IMR-90 (cell line): ENCODE data around the gene ZNF287. TPM values are rescaled to one million over a fixed set of nuclear protein-coding genes. Genes with fewer than 3 reads are reported as not detected.

Source experiments
- ATAC-seq: fragments of 200-7000 bp; cut with Tn5 transposase; 2 replicates; pipeline ENCODE4 v1.9.1; 2020; ENCODE audit warnings: low read depth, mild to moderate bottlenecking, moderate library complexity
- BruUV-seq: library from RNA; stranded (reverse); fragments of 400-500 nt; replicated peaks from 2 replicates; lab custom pipeline; 2021; lab: Mats Ljungman, UMichigan
- CTCF ChIA-PET: fragments of 300-600 bp; formaldehyde crosslinking; extraction: SDS; loops from one replicate; lab custom pipeline; 2021; ENCODE audit warnings: antibody characterized with exemption; lab: Yijun Ruan, JAX
- POLR2A ChIA-PET: fragments of 300-600 bp; sonication (Branson Sonifier 250); formaldehyde crosslinking; loops from one replicate; lab custom pipeline; 2022; ENCODE audit warnings: antibody characterized with exemption; ENCODE audit not compliant: unreplicated experiment; lab: Charles Lee
- DNase-seq: peaks from one replicate; pipeline ENCODE4 v3.0.0; 2013
- H2AFZ ChIP-seq: replicated peaks from 2 replicates; pipeline ENCODE3; 2013; ENCODE audit warnings: low read length, mild to moderate bottlenecking; ENCODE audit not compliant: poor library complexity
- H2AK5ac ChIP-seq: 2 replicates; pipeline ENCODE4 v1.6.1; 2013; ENCODE audit warnings: low read depth, low read length, inconsistent platforms
- H2AK9ac ChIP-seq: replicated peaks from 2 replicates; pipeline ENCODE3; 2013; ENCODE audit warnings: mild to moderate bottlenecking, low read depth, low read length, moderate library complexity; ENCODE audit not compliant: poor library complexity
- H2BK120ac ChIP-seq: 2 replicates; pipeline ENCODE4 v1.6.1; 2013; ENCODE audit warnings: low read depth, low read length, inconsistent platforms
- H2BK15ac ChIP-seq: 3 replicates; pipeline ENCODE4 v1.6.1; 2013; ENCODE audit warnings: low read depth, low read length, inconsistent platforms
- H2BK20ac ChIP-seq: 2 replicates; pipeline ENCODE4 v1.6.1; 2013; ENCODE audit warnings: low read depth, mild to moderate bottlenecking, inconsistent platforms, low read length, moderate library complexity
- H2BK5ac ChIP-seq: 2 replicates; pipeline ENCODE4 v1.6.1; 2013; ENCODE audit warnings: mild to moderate bottlenecking, low read depth, low read length, inconsistent platforms; ENCODE audit not compliant: poor library complexity, severe bottlenecking
- H3K14ac ChIP-seq: replicated peaks from 2 replicates; pipeline ENCODE4 v1.6.1; 2013; ENCODE audit warnings: low read depth, low read length, inconsistent platforms
- H3K18ac ChIP-seq: 2 replicates; pipeline ENCODE4 v1.6.1; 2013; ENCODE audit warnings: low read depth, low read length, control low read depth
- H3K23ac ChIP-seq: 2 replicates; pipeline ENCODE4 v1.6.1; 2013; ENCODE audit warnings: low read depth, low read length, inconsistent platforms
- H3K27ac ChIP-seq: 2 replicates; pipeline ENCODE4 v1.5.1; 2013; ENCODE audit warnings: mild to moderate bottlenecking, control low read depth, low read length; ENCODE audit not compliant: insufficient read depth
- H3K27me3 ChIP-seq: 2 replicates; pipeline ENCODE4 v1.6.1; 2013; ENCODE audit warnings: low read length; ENCODE audit not compliant: control insufficient read depth, insufficient read depth
- H3K36me3 ChIP-seq: 2 replicates; pipeline ENCODE4 v1.6.1; 2013; ENCODE audit warnings: low read length, mixed read lengths; ENCODE audit not compliant: control insufficient read depth, insufficient read depth
- H3K4ac ChIP-seq: 2 replicates; pipeline ENCODE4 v1.6.1; 2013; ENCODE audit warnings: low read depth, low read length, inconsistent platforms
- H3K4me1 ChIP-seq: 2 replicates; pipeline ENCODE4 v1.6.1; 2013; ENCODE audit warnings: low read length, mixed read lengths; ENCODE audit not compliant: control insufficient read depth, insufficient read depth
- H3K4me2 ChIP-seq: 2 replicates; pipeline ENCODE4 v1.6.1; 2013; ENCODE audit warnings: low read depth, mild to moderate bottlenecking, control low read depth, low read length, moderate library complexity
- H3K4me3 ChIP-seq: 2 replicates; pipeline ENCODE4 v1.5.1; 2013; ENCODE audit warnings: low read depth, mild to moderate bottlenecking, control low read depth, low read length, moderate library complexity; ENCODE audit not compliant: insufficient read depth
- H3K56ac ChIP-seq: 2 replicates; pipeline ENCODE4 v1.6.1; 2013; ENCODE audit warnings: low read length, inconsistent platforms; ENCODE audit not compliant: insufficient read depth; ENCODE audit errors: extremely low read depth
- H3K79me1 ChIP-seq, 2 experiments: 2 replicates each; pipeline ENCODE4 v1.6.1; 2013; ENCODE audit warnings: low read length in 2 of 2, inconsistent platforms in 1 of 2, low read depth in 1 of 2
- H3K9ac ChIP-seq: 2 replicates; pipeline ENCODE4 v1.6.1; 2013; ENCODE audit warnings: low read depth, low read length, control low read depth
- H3K9me1 ChIP-seq: 2 replicates; pipeline ENCODE4 v1.6.1; 2013; ENCODE audit warnings: low read length, inconsistent platforms; ENCODE audit not compliant: insufficient read depth
- H3K9me3 ChIP-seq: 2 replicates; pipeline ENCODE4 v1.6.1; 2013; ENCODE audit warnings: low read length; ENCODE audit not compliant: control insufficient read depth, insufficient read depth
- H4K20me1 ChIP-seq: 2 replicates; pipeline ENCODE4 v1.6.1; 2013; ENCODE audit warnings: low read length, inconsistent platforms; ENCODE audit not compliant: insufficient read depth
- H4K5ac ChIP-seq: 2 replicates; pipeline ENCODE4 v1.6.1; 2013; ENCODE audit warnings: mild to moderate bottlenecking, low read depth, low read length, control low read depth
- H4K8ac ChIP-seq, 2 experiments: 2 replicates each; pipeline ENCODE4 v1.6.1; 2013; ENCODE audit warnings: low read depth in 2 of 2, low read length in 2 of 2, control low read depth in 1 of 2, inconsistent platforms in 1 of 2
- H4K91ac ChIP-seq: 2 replicates; pipeline ENCODE4 v1.6.1; 2013; ENCODE audit warnings: low read depth, low read length, inconsistent platforms; ENCODE audit not compliant: insufficient read depth
- BHLHE40 ChIP-seq: fragments of 150-350 bp; IDR thresholded peaks from 2 replicates; pipeline ENCODE4 v1.6.1; 2016; ENCODE audit warnings: mild to moderate bottlenecking, low read depth, low read length
- MAZ ChIP-seq: IDR thresholded peaks from 2 replicates; pipeline ENCODE4 v1.6.1; 2012; ENCODE audit warnings: low read depth, mild to moderate bottlenecking, low read length, improper control_type of control experiment, moderate library complexity, borderline replicate concordance
- RAD21 ChIP-seq: IDR thresholded peaks from 2 replicates; pipeline ENCODE4 v1.6.1; 2012; ENCODE audit warnings: low read length, improper control_type of control experiment
- SMC3 ChIP-seq: fragments of 150-350 bp; IDR thresholded peaks from 2 replicates; pipeline ENCODE4 v1.6.1; 2016; ENCODE audit warnings: low read depth, mild to moderate bottlenecking, antibody characterized with exemption, low read length, moderate library complexity
- WGBS, 2 experiments: methylation state at CpG; one replicate each; pipeline versions ENCODE4 v1.1.5 to v1.1.7; 2013; ENCODE audit warnings: missing lambda C conversion rate in 2 of 2; ENCODE audit not compliant: insufficient read length in 1 of 2; ENCODE audit errors: extremely low coverage in 2 of 2; 5-methylcytosine and 5-hydroxymethylcytosine counted together
- dilution Hi-C: fragments of 300-500 bp; cut with HindIII; formaldehyde crosslinking; loops from one replicate; pipeline ENCODE4 v1.14.3; 2018; ENCODE audit warnings: low sequenced_read_pairs; ENCODE audit not compliant: unreplicated experiment
- in situ Hi-C: fragments of 300-500 bp; cut with MboI; formaldehyde crosslinking; loops from 3 replicates; pipeline ENCODE4 v1.14.3; 2019; ENCODE audit warnings: low sequenced_read_pairs, inconsistent platforms, mixed read lengths
- intact Hi-C: fragments of 100-400 bp; cut with micrococcal nuclease; formaldehyde crosslinking; loops from 2 replicates; pipeline ENCODE4 v1.10.0; 2022
- polyA plus RNA-seq, 3 experiments: library from polyadenylated mRNA; depleted of rRNA; stranded (reverse); fragments of >200 nt; gene quantifications; 2 replicates each; pipeline ENCODE4 v1.2.3, GENCODE V29; 2012; ENCODE audit warnings: low replicate concordance in 1 of 3
- total RNA-seq: library from RNA; depleted of rRNA; stranded (reverse); fragments of >200 nt; gene quantifications from 2 replicates; pipeline ENCODE4 v1.2.3, GENCODE V29; 2012
- TF ChIP-seq, protein P1 (sequence below): fragments of 150-350 bp; IDR thresholded peaks from 2 replicates; pipeline ENCODE4 v1.6.1; 2017; ENCODE audit warnings: mild to moderate bottlenecking, antibody characterized with exemption, low read length, low read depth

ZNF287 gene
- total and polyA plus RNA-seq, 2 of the 4 experiments (the other 2 are of a cell fraction) = 5.3 to 7.0 TPM

DNA sequence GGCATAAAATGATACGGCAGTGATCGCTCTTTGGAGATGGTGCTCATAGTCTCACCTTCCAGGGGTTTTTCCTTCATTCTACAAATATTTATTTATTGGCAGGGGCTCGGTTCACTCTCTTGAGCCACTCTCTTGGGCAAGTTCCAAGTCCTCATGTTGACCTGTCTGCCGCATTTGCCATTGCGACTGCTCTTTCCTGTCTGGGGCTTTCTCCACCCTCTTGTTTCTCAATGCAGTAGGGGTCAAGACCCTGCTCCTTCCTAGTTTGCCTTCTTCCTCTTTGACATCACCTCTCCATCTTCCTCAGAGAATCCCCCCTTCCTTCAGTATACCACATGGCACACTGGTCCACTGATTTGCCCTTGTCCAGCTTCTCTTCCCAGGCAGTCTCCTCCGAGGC is 55.1 kb downstream of the ZNF287 start:
- no peak for ATAC-seq
- Histone ChIP-seq H2BK5ac (no peak overlapping the region), H3K4me1 (peaks cover 2% of the 10 kb centered on the region), H3K18ac (no peak overlapping the region), H2AFZ (no peak overlapping the region), H2AK5ac (no peak overlapping the region), H3K9me1 (peaks cover 3% of the 10 kb centered on the region; the same call in 1 of the 2 replicates), H3K36me3 (no peaks in the 10 kb centered on the region), H3K4me3 (no peak overlapping the region), H3K9ac (no peak overlapping the region), H3K79me1 (no peaks in the 10 kb centered on the region), H3K27ac (no peak overlapping the region), H2BK20ac (no peak overlapping the region), H2BK120ac (no peak overlapping the region), H4K5ac (no peak overlapping the region), H3K4ac (no peak overlapping the region), H4K20me1 (no peaks in the 10 kb centered on the region), H3K56ac (no peak overlapping the region), H4K91ac (no peak overlapping the region), H2BK15ac (no peak overlapping the region), H3K14ac (no peak overlapping the region), H2AK9ac (no peak overlapping the region), H3K4me2 (no peak overlapping the region), H3K27me3 (peaks cover 5% of the 10 kb centered on the region), H3K23ac (no peak overlapping the region), H4K8ac (no peak overlapping the region), H3K9me3 (no peaks in the 10 kb centered on the region)
- DNase-seq = no peak
- dilution Hi-C loops (no loop called here), in situ Hi-C loops (no loop called here), intact Hi-C loops (no loop called here)
- ChIA-PET CTCF (no interaction called here), POLR2A (no interaction called here)
- BruUV-seq = no TSS peak
- TF ChIP-seq MAZ (no peak), RAD21 (no peak), SMC3 (no peak), BHLHE40 (no peak)
- TF ChIP-seq, protein P1, sequence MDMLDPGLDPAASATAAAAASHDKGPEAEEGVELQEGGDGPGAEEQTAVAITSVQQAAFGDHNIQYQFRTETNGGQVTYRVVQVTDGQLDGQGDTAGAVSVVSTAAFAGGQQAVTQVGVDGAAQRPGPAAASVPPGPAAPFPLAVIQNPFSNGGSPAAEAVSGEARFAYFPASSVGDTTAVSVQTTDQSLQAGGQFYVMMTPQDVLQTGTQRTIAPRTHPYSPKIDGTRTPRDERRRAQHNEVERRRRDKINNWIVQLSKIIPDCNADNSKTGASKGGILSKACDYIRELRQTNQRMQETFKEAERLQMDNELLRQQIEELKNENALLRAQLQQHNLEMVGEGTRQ = no peak
- 82% methylated on average over 4 of the region's 6 CpGs; no CpG with 5 or more reads in 1 of the 2 experiments for WGBS, 2 experiments
